HUES48 (cell line): ENCODE measurements around the gene DENR.
A peak's percentile ranks its signal among the peaks of the same experiment; 100 is the strongest.
"Not testable (repeated sequence)": the region's sequence is repeated elsewhere in the genome, so short reads cannot be mapped to it uniquely, and the experiment has no call there.

Experiments used
- H3K27ac ChIP-seq: one replicate; pipeline ENCODE4 v1.7.0; 2013; ENCODE audit warnings: low read depth, low read length, inconsistent platforms
- H3K27me3 ChIP-seq: 2 replicates; pipeline ENCODE4 v1.6.1; 2013; ENCODE audit warnings: mild to moderate bottlenecking, low read length; ENCODE audit not compliant: control insufficient read depth, insufficient read depth
- H3K36me3 ChIP-seq: 2 replicates; pipeline ENCODE4 v1.6.1; 2013; ENCODE audit warnings: low read length; ENCODE audit not compliant: control insufficient read depth, insufficient read depth
- H3K4me1 ChIP-seq: 2 replicates; pipeline ENCODE4 v1.6.1; 2013; ENCODE audit warnings: mild to moderate bottlenecking, low read length; ENCODE audit not compliant: control insufficient read depth, insufficient read depth
- H3K4me3 ChIP-seq: 2 replicates; pipeline ENCODE4 v1.5.1; 2013; ENCODE audit warnings: mild to moderate bottlenecking, low read depth, low read length
- H3K9ac ChIP-seq: 2 replicates; pipeline ENCODE4 v1.6.1; 2013; ENCODE audit warnings: mild to moderate bottlenecking, low read depth, low read length, moderate library complexity
- H3K9me3 ChIP-seq: 2 replicates; pipeline ENCODE4 v1.6.1; 2013; ENCODE audit warnings: low read length; ENCODE audit not compliant: control insufficient read depth, insufficient read depth

DENR gene

GRCh38 chr12:122743895-122744525 lies 8.6 kb upstream of the DENR start:
- Histone ChIP-seq H3K4me3 (no peak overlapping the region), H3K27me3 (no peaks in the 10 kb centered on the region), H3K9ac (no peak overlapping the region), H3K4me1 (no peaks in the 10 kb centered on the region), H3K36me3 (no peaks in the 10 kb centered on the region), H3K9me3 (no peaks in the 10 kb centered on the region), H3K27ac (no peak overlapping the region)

- peaks cover 12% of the 10 kb centered on the region for H3K4me1 ChIP-seq
- no peak overlapping the region for H3K4me3 ChIP-seq
- H3K9me3 ChIP-seq: no peaks in the 10 kb centered on the region
- no peak overlapping the region for H3K27ac ChIP-seq
- no peak overlapping the region for H3K9ac ChIP-seq
- no peaks in the 10 kb centered on the region for H3K27me3 ChIP-seq
- H3K36me3 ChIP-seq: no peaks in the 10 kb centered on the region
These were observed 5.1 kb upstream of the DENR start for GRCh38 chr12:122747224-122748135.

GRCh38 chr12:122749569-122750332 lies 2.9 kb upstream of the DENR start:
- Histone ChIP-seq H3K4me3 (no peak overlapping the region), H3K9ac (no peak overlapping the region), H3K27me3 (no peaks in the 10 kb centered on the region), H3K36me3 (peaks cover 15% of the 10 kb centered on the region), H3K9me3 (no peaks in the 10 kb centered on the region), H3K27ac (peak overlapping the region; percentile 18), H3K4me1 (peaks cover 18% of the 10 kb centered on the region)

- peak overlapping the region; percentile 48 for H3K4me3 ChIP-seq
- H3K27ac ChIP-seq: peak overlapping the region; percentile 95
- not testable (repeated sequence) for H3K27me3 ChIP-seq, H3K9me3 ChIP-seq
- H3K4me1 ChIP-seq: peaks cover 18% of the 10 kb centered on the region
- H3K36me3 ChIP-seq: peaks cover 25% of the 10 kb centered on the region
- H3K9ac ChIP-seq: peak overlapping the region; percentile 64
These were observed 1.7 kb upstream of the DENR start for GRCh38 chr12:122750781-122751515.

GRCh38 chr12:122753319-122753650 lies 661 bp downstream of the DENR start:
- Histone ChIP-seq H3K9me3 (no peaks in the 10 kb centered on the region), H3K27ac (peak overlapping the region; percentile 91), H3K4me3 (peak overlapping the region; percentile 92), H3K4me1 (peaks cover 18% of the 10 kb centered on the region), H3K27me3 (no peaks in the 10 kb centered on the region), H3K9ac (peak overlapping the region; percentile 92), H3K36me3 (peaks cover 47% of the 10 kb centered on the region)

GRCh38 chr12:122754790-122755189 lies 2.2 kb downstream of the DENR start:
- H3K9ac ChIP-seq: no peak overlapping the region
- H3K27ac ChIP-seq: no peak overlapping the region
- no peaks in the 10 kb centered on the region for H3K27me3 ChIP-seq
- H3K9me3 ChIP-seq: no peaks in the 10 kb centered on the region
- H3K4me1 ChIP-seq: peaks cover 13% of the 10 kb centered on the region
- H3K36me3 ChIP-seq: peaks cover 61% of the 10 kb centered on the region
- H3K4me3 ChIP-seq: no peak overlapping the region

- Histone ChIP-seq H3K9me3 (no peaks in the 10 kb centered on the region), H3K27ac (no peak overlapping the region), H3K36me3 (peaks cover 86% of the 10 kb centered on the region), H3K4me3 (no peak overlapping the region), H3K9ac (no peak overlapping the region), H3K4me1 (peaks cover 7% of the 10 kb centered on the region; the same call in 1 of the 2 replicates), H3K27me3 (no peaks in the 10 kb centered on the region)
These were observed 4.9 kb downstream of the DENR start for GRCh38 chr12:122757568-122757967.

- H3K36me3 ChIP-seq: no peaks in the 10 kb centered on the region
These were observed 32.9 kb downstream of the DENR start for GRCh38 chr12:122785503-122785902.

GRCh38 chr12:122788387-122788786 lies 35.8 kb downstream of the DENR start:
- no peaks in the 10 kb centered on the region; the same call in 1 of the 2 replicates for H3K4me1 ChIP-seq
- H3K9ac ChIP-seq: no peak overlapping the region
- no peaks in the 10 kb centered on the region for H3K9me3 ChIP-seq
- no peaks in the 10 kb centered on the region for H3K36me3 ChIP-seq
- H3K27ac ChIP-seq: no peak overlapping the region
- no peaks in the 10 kb centered on the region for H3K27me3 ChIP-seq
- no peak overlapping the region for H3K4me3 ChIP-seq

More at GRCh38 chr12:122785503-122785902, 32.9 kb downstream of the DENR start:
- Histone ChIP-seq H3K27ac (no peak overlapping the region), H3K27me3 (no peaks in the 10 kb centered on the region), H3K9ac (no peak overlapping the region), H3K4me3 (no peak overlapping the region), H3K4me1 (no peaks in the 10 kb centered on the region; the same call in 1 of the 2 replicates), H3K9me3 (no peaks in the 10 kb centered on the region)

GRCh38 chr12:122789637-122790036 lies 37.0 kb downstream of the DENR start:
- H3K4me1 ChIP-seq: no peaks in the 10 kb centered on the region; the same call in 1 of the 2 replicates
- no peaks in the 10 kb centered on the region for H3K27me3 ChIP-seq
- no peaks in the 10 kb centered on the region for H3K9me3 ChIP-seq
- no peak overlapping the region for H3K4me3 ChIP-seq
- H3K36me3 ChIP-seq: no peaks in the 10 kb centered on the region
- H3K27ac ChIP-seq: no peak overlapping the region
- no peak overlapping the region for H3K9ac ChIP-seq
